GM18517 (cell line): ENCODE data around the gene FAM204A.
A peak's percentile ranks its signal among the peaks of the same experiment; 100 is the strongest.

ENCODE experiments used
- ATAC-seq: cut with Tn5 transposase; IDR thresholded peaks from one replicate; pipeline ENCODE4 v1.9.1; 2021; ENCODE audit warnings: mild to moderate bottlenecking, moderate library complexity; ENCODE audit not compliant: unreplicated experiment

FAM204A gene

GRCh38 chr10:118332948-118333710 is 9.0 kb downstream of the FAM204A start:
- ATAC-seq: no peak

GRCh38 chr10:118332236-118332635 is 9.9 kb downstream of the FAM204A start:
- peak; percentile 78 for ATAC-seq

DNA sequence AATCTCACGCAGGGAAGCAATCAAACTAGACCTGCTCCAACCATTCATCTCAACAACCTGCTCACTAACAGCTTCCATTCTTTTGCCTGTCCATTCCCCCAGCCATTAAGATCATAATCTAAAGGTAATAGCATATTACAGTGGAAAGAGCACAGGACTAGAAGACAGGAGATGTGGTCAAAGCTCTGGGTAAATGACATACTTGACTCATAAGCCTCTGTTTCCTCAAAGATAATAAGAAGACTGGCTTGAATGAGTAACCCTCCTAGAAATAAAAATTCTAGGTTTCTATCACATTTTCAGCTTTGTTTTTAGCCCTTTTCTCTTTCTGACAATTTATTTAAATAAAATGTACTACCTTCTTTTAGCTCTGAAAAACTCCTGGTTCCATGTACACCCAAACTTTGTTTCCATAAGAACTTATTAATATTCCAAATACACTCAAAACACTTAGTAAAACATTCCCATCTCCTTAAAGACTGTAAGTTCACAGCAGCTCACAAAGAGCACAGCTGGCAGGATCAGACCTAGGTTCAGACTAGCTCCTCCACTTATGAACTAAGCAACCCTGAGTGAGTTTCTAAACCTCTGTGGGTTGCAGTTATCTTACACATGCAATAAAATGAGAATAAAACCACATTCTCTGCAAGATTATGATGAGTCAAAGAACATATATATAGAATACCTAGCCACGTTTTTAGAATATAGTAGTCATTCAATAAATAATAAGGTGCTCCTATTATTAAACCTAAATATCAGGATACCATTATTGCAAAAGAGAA is 11.6 kb downstream of the FAM204A start:
- ATAC-seq: no peak

DNA sequence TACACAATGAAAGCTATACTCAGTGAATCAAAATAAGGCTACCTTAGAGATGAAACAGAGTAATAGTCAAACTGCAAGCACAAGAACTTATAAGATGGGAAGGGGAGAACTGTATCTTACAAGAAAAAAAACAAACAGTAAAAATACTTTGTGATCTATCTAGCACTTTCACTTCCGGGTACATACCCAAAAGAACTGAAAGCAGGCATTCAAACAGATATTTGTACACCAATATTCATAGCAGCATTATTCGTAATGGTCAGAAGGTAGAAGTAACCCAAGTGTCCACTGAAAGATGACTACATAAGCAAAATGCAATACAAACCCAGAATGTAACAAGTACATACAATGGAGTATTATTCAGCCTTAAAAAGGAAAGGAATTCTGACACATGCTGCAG is 18.0 kb downstream of the FAM204A start:
- no peak for ATAC-seq

- ATAC-seq: no peak
These were observed 20.2 kb downstream of the FAM204A start for GRCh38 chr10:118321724-118322575.

GRCh38 chr10:118315629-118316028 is 26.5 kb downstream of the FAM204A start:
- no peak for ATAC-seq

DNA sequence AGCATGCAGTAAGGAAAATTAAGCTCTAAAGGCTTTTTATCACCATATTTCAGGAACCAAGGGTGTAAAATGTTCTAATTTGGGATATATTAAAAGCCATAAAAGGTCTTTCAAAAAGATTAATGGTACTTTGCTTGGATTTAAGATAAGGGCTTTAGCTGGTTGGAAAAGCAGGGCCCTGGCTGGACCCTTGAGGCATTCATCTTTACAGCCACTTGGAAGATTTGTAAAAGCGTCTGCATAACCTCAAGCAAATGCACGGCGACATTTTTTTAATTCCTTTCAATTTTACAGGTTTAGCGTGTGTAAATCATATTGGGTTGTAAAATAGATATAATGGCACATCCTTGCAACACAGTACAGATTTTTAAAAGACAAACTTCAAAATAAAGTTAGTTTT is 27.2 kb downstream of the FAM204A start:
- ATAC-seq: no peak

GRCh38 chr10:118311505-118311904 is 30.6 kb downstream of the FAM204A start:
- ATAC-seq: no peak

- ATAC-seq: no peak
These were observed 31.3 kb downstream of the FAM204A start for GRCh38 chr10:118310822-118311221.

DNA sequence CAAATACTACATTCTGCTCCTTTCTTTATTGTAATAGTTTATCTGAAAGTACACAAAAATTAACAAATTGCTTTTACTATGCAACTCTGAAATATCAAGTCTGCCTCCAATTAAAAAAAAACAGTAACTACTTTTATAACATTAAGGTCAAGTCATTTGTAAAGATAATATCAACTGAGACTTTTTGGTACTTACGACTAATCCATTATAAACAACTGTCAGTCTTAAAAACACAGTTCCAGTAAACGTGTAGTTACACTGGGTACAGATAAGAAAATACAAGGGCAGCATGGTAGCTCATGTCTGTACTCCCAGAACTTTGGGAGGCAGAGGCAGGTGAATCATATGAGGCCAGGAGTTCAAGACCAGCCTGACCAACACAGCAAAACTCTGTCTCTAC is 32.2 kb downstream of the FAM204A start:
- ATAC-seq: no peak

GRCh38 chr10:118308664-118309063 is 33.5 kb downstream of the FAM204A start:
- no peak for ATAC-seq

GRCh38 chr10:118307859-118308258 is 34.3 kb downstream of the FAM204A start:
- no peak for ATAC-seq

- ATAC-seq: no peak
These were observed 34.9 kb downstream of the FAM204A start for GRCh38 chr10:118307220-118307619.

DNA sequence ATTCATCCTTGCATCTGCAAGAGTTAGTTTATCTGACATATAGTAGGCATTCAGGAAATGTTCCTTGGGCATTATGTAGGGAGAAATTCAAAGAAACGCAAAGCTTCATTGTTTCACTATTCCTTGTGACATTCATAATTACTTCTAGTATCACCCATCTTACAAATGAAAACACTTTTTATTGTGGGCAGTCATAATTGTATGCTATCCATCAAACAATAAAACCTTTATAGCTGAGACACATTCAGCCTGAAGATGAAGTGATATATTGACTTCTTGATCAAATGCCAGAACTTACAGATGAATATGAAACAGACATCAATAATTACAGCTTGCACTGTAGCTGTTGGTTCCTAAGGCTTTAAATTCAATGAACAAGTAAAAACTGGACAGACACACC is 36.4 kb downstream of the FAM204A start:
- ATAC-seq: no peak

DNA sequence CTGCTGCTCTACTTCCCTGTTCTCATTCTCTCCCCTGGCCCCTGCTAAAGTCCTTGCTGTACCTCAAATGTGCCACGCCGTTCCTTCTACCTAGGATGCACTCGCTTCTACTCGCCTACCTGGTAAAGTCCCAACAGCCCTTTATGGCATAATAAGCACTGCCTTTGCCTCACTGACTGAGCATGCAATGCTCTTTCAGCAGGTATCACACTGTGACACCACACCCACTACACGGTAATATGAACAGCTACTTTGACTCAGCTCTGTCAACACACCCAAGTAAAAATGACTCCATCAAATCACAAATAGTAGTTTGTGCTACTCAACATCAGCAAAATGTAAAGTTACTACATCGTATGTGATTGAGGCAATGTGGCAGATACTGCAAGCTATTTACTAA is 37.6 kb downstream of the FAM204A start:
- no peak for ATAC-seq

DNA sequence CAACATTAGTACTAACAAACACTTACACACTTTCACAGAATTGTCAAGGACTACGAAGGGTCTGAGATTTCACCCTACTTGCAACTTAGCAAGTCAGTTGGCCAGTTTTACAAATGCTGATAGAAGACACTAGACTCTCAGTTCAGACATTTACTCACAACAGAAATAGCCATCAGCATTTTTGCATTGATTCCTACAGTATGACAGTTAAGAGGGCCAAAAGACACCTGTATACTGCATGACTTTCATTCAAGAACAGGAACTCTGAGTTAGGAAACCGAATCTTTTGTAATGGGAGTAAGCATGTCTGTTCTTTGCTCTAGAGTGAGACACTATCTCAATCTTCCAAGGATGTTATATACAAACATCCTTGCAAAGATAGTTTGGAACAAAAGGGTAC is 40.9 kb downstream of the FAM204A start:
- ATAC-seq: no peak

- ATAC-seq: no peak
These were observed 41.8 kb downstream of the FAM204A start for GRCh38 chr10:118300320-118300719.

- no peak for ATAC-seq
These were observed 43.3 kb downstream of the FAM204A start for GRCh38 chr10:118298787-118299186.

- no peak for ATAC-seq
These were observed 51.0 kb downstream of the FAM204A start for GRCh38 chr10:118291122-118291521.

DNA sequence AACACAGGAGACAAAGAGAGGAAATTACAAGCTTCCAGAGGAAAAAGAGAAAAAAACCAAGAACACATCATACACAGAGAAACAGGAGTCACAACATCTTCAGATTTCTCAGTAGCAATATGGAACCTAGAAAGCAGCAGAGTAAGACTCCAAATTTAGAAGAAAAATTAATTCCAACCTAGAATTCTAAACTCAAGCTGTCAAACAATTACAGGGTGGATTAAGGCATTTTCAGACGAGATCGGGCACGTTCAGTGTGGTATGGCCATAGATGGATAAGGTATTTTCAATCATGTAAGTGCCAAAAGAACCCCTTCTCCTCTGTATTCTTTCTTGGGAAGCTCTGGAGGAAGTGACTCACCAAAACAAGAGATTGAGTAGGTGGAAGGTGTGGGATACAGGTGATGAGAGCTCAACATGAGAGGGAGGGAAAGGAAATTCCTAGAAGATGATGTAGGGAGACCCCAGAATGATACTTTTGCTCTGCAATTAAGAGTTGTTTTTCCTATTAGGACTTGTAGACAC is 51.6 kb downstream of the FAM204A start:
- ATAC-seq: no peak
